Activated CD4-positive, alpha-beta T cell treated with anti-CD3 and anti-CD28 coated beads, Interleukin-2, amount 50 U/mL, for 24 hours (primary cell): ENCODE data around the gene GDPD5.

Experiments
- DNase-seq, 2 donors: peaks; one replicate each; pipeline ENCODE4 v3.0.0-alpha.2; 2020; ENCODE audit warnings: low read depth in 1 of 2, low spot score in 1 of 2

GDPD5 gene

GRCh38 chr11:75450236-75450635 lies 75.5 kb downstream of the GDPD5 start:
- DNase-seq: no peak

GRCh38 chr11:75449776-75450175 lies 76.0 kb downstream of the GDPD5 start:
- no peak for DNase-seq

- no peak for DNase-seq
These were observed 76.5 kb downstream of the GDPD5 start for GRCh38 chr11:75449271-75449670.

- DNase-seq: no peak
These were observed 78.3 kb downstream of the GDPD5 start for GRCh38 chr11:75447415-75447814.

- peak; percentile 63 to 64 for DNase-seq
These were observed 80.3 kb downstream of the GDPD5 start for GRCh38 chr11:75445315-75445953.

- no peak for DNase-seq
These were observed 82.7 kb downstream of the GDPD5 start for GRCh38 chr11:75443043-75443442.

GRCh38 chr11:75442161-75442885 lies 83.4 kb downstream of the GDPD5 start:
- no peak for DNase-seq

GRCh38 chr11:75441804-75442132 lies 84.0 kb downstream of the GDPD5 start:
- no peak for DNase-seq

- no peak for DNase-seq
These were observed 84.6 kb downstream of the GDPD5 start for GRCh38 chr11:75440960-75441803.

GRCh38 chr11:75439495-75440120 lies 86.1 kb downstream of the GDPD5 start:
- no peak for DNase-seq

- DNase-seq: no peak
These were observed 86.7 kb downstream of the GDPD5 start for GRCh38 chr11:75439026-75439425.

- DNase-seq: no peak
These were observed 87.6 kb downstream of the GDPD5 start for GRCh38 chr11:75437966-75438659.

- DNase-seq: no peak
These were observed 88.9 kb downstream of the GDPD5 start for GRCh38 chr11:75436806-75437205.

- DNase-seq: no peak
These were observed 90.2 kb downstream of the GDPD5 start for GRCh38 chr11:75435571-75435925.

GRCh38 chr11:75434886-75435570 lies 90.7 kb downstream of the GDPD5 start:
- no peak for DNase-seq

- DNase-seq: no peak
These were observed 91.7 kb downstream of the GDPD5 start for GRCh38 chr11:75434051-75434450.

- DNase-seq: no peak
These were observed 92.3 kb downstream of the GDPD5 start for GRCh38 chr11:75433443-75433842.

GRCh38 chr11:75432911-75433321 lies 92.8 kb downstream of the GDPD5 start, which contains the start of gene KLHL35:
Gene KLHL35, minus strand, starts transcription at chr11:75433203. Its CDS starts 2,574 bp downstream, at chr11:75430629.
- DNase-seq: no peak

- DNase-seq: no peak
These were observed 93.9 kb downstream of the GDPD5 start for GRCh38 chr11:75431533-75432525.
